ENCODE measurements around the gene SPEF1. TPM values are rescaled to one million over a fixed set of nuclear protein-coding genes. Genes with fewer than 3 reads are reported as not detected.

The SPEF1 gene
- total and polyA plus RNA-seq, 10 of the 15 experiments (the other 5 are each of a cell fraction or from before 2014, with no cell fraction given) = 0.12 TPM; not detected in 9

GRCh38 chr20:3732327-3733118 is 48.7 kb downstream of the SPEF1 start, which contains the start of gene HSPA12B:
HSPA12B (plus strand) TSS chr20:3732685; CDS start chr20:3738675, 5,990 bp downstream.
- POLR2A ChIA-PET = no interaction called here
- DNase-seq (ENCODE audit: low read depth, low spot score) (no peak), FAIRE-seq (no peak), ATAC-seq (no peak)
- in situ Hi-C loops (cut with MboI) = no loop called here
- no TSS peak for BruUV-seq (replicated peaks)
- Histone ChIP-seq H3K79me2 (ENCODE audit: control insufficient read depth, insufficient read depth, low read length) (no peaks in the 10 kb centered on the region), H3K36me3 (ENCODE audit: control insufficient read depth in 2 of 2, insufficient read depth in 2 of 2, low read length in 1 of 2) (no peaks in the 10 kb centered on the region), H3K9me3 (replicated peaks; ENCODE audit: control insufficient read depth, insufficient read depth, low read length) (no peaks in the 10 kb centered on the region), H3K4me1 (ENCODE audit: control insufficient read depth, insufficient read depth, low read length) (no peaks in the 10 kb centered on the region), H3K9ac (ENCODE audit: control insufficient read depth, insufficient read depth, low read length) (no peak within 1 kb of the TSS), H2AFZ (ENCODE audit: control insufficient read depth, low read depth, low read length) (no peak within 1 kb of the TSS), H4K20me1 (ENCODE audit: control insufficient read depth, insufficient read depth) (no peaks in the 10 kb centered on the region), H3K27me3 (replicated peaks in 1 of 2; ENCODE audit: control insufficient read depth in 2 of 2, insufficient read depth in 2 of 2, low read length in 1 of 2) (peaks cover 1 to 4% of the 10 kb centered on the region in 2 experiments; a peak in 1 of 4 replicates), H3K27ac (ENCODE audit: control insufficient read depth, insufficient read depth) (no peak within 1 kb of the TSS), H3K4me3 (no peak within 1 kb of the TSS), H3K4me2 (ENCODE audit: control insufficient read depth, insufficient read depth) (no peak within 1 kb of the TSS)
- WGBS (ENCODE audit: insufficient coverage, insufficient replicate concordance, low lambda C conversion rate, missing lambda C conversion rate) = 23% methylated on average over 30 of the region's 67 CpGs
- intact Hi-C loops (cut with micrococcal nuclease; ENCODE audit: unreplicated experiment) = no loop called here
- CTCF ChIA-PET = no interaction called here
- SMC1A ChIA-PET (ENCODE audit: uncharacterized antibody, unreplicated experiment) = no interaction called here
- TF ChIP-seq ZNF592 (IDR thresholded peaks at IDR 0.05) = no peak
- no peak for TF ChIP-seq RB1 (IDR thresholded peaks at IDR 0.05; ENCODE audit: borderline replicate concordance)
- no peak for TF ChIP-seq NR2F1 (conservative IDR thresholded peaks at IDR 0.05)
- no peak for TF ChIP-seq BHLHE40 (IDR thresholded peaks at IDR 0.05; ENCODE audit: borderline replicate concordance in 1 of 2, low read depth in 2 of 2, low read length in 1 of 2)
- TF ChIP-seq NFYA (IDR thresholded peaks at IDR 0.05; ENCODE audit: borderline replicate concordance, low read depth, low read length) = no peak
- no peak for TF ChIP-seq ZBTB33 (IDR thresholded peaks at IDR 0.05)
- no peak for TF ChIP-seq ATF3 (IDR thresholded peaks at IDR 0.05; ENCODE audit: borderline replicate concordance, extremely low read depth, low read depth, low read length)
- RAD21 ChIA-PET (ENCODE audit: unreplicated experiment) = no interaction called here
